Measurements from ENCODE around the gene SSRP1. TPM values are rescaled to one million over a fixed set of nuclear protein-coding genes. Genes with fewer than 3 reads are reported as not detected.
"Not testable (repeated sequence)": the region's sequence is repeated elsewhere in the genome, so short reads cannot be mapped to it uniquely, and the experiment has no call there.

The SSRP1 gene
- total RNA-seq, 1 donor from 2014 or later = 186 TPM

GRCh38 chr11:57297221-57297620 lies 38.5 kb downstream of the SSRP1 start:
- no peak for DNase-seq (ENCODE audit: low spot score)
- H3K9me3 ChIP-seq (ENCODE audit: low read depth) = no peaks in the 10 kb centered on the region
- peaks cover 7% of the 10 kb centered on the region for H3K27me3 Mint-ChIP-seq (ENCODE audit: insufficient read depth, low read depth)
- peaks cover 56% of the 10 kb centered on the region for H3K36me3 Mint-ChIP-seq
- H3K79me2 ChIP-seq (ENCODE audit: low read depth) = no peaks in the 10 kb centered on the region
- no peak overlapping the region for H3K4me2 ChIP-seq
- no peak overlapping the region for H2AFZ ChIP-seq (replicated peaks)
- H4K20me1 ChIP-seq (ENCODE audit: low read depth) = no peaks in the 10 kb centered on the region
- H3K4me1 Mint-ChIP-seq = no peaks in the 10 kb centered on the region
- TF ChIP-seq EZH2phosphoT487 (IDR thresholded peaks at IDR 0.05) (no peak), CTCF (IDR thresholded peaks at IDR 0.05) (no peak), EZH2 (IDR thresholded peaks at IDR 0.05) (no peak)
- H3K4me3 ChIP-seq = no peak overlapping the region
- no peak overlapping the region for H3K9ac ChIP-seq
- no peaks in the 10 kb centered on the region for H3K27me3 ChIP-seq
- H3K27ac Mint-ChIP-seq = no peak overlapping the region
- H3K27ac ChIP-seq = no peak overlapping the region
- peaks cover 3% of the 10 kb centered on the region for H3F3A ChIP-seq (ENCODE audit: low read depth)
- peaks cover 7% of the 10 kb centered on the region for H3K4me1 ChIP-seq
- H3K36me3 ChIP-seq = peaks cover 7% of the 10 kb centered on the region
- peaks cover 14% of the 10 kb centered on the region for H3K9me3 Mint-ChIP-seq
- no peak overlapping the region for H3K4me3 Mint-ChIP-seq

DNA sequence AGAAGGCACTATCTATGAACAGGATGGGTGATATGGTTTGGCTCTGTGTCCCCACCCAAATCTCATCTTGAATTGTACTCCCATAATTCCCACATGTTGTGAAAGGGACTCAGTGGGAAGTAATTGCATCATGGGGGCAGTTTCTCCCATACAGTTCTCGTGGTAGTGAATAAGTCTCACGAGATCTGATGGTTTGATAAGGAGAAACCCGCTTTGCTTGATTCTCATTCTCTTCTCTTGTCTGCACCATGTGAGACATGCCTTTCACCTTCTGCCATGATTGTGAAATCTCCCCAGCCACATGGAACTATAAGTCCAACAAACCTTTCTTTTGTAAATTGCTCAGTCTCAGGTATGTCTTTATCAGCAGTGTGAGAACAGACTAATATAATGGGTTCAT lies 39.5 kb downstream of the SSRP1 start:
- H3K27ac Mint-ChIP-seq = not testable (repeated sequence)

GRCh38 chr11:57294225-57295131 lies 41.2 kb downstream of the SSRP1 start:
- DNase-seq (ENCODE audit: low spot score) = peak; percentile 39
- H3K27ac Mint-ChIP-seq = no peak overlapping the region

More for the DNA sequence above, 39.5 kb downstream of the SSRP1 start:
- not testable (repeated sequence) for H3K4me1 ChIP-seq; H3K79me2 ChIP-seq (ENCODE audit: low read depth); H4K20me1 ChIP-seq (ENCODE audit: low read depth); H3K4me3 Mint-ChIP-seq; H3K27me3 ChIP-seq; H2AFZ ChIP-seq (replicated peaks); H3K9ac ChIP-seq; H3K36me3 ChIP-seq; H3K4me1 Mint-ChIP-seq; H3K27ac ChIP-seq; H3K4me3 ChIP-seq; H3K4me2 ChIP-seq; H3F3A ChIP-seq (ENCODE audit: low read depth); H3K9me3 ChIP-seq (ENCODE audit: low read depth); DNase-seq (ENCODE audit: low spot score); H3K27me3 Mint-ChIP-seq (ENCODE audit: insufficient read depth, low read depth)
- H3K9me3 Mint-ChIP-seq = peaks cover 14% of the 10 kb centered on the region
- peaks cover 47% of the 10 kb centered on the region for H3K36me3 Mint-ChIP-seq

More at GRCh38 chr11:57294225-57295131, 41.2 kb downstream of the SSRP1 start:
- no peaks in the 10 kb centered on the region for H4K20me1 ChIP-seq (ENCODE audit: low read depth)
- H3K9me3 Mint-ChIP-seq = peaks cover 10% of the 10 kb centered on the region
- peaks cover 10% of the 10 kb centered on the region for H3K4me1 Mint-ChIP-seq
- peak overlapping the region; percentile 45 for H3K27ac ChIP-seq
- peaks cover 3% of the 10 kb centered on the region for H3K36me3 ChIP-seq
- peaks cover 32% of the 10 kb centered on the region for H3K36me3 Mint-ChIP-seq
- H3K27me3 Mint-ChIP-seq (ENCODE audit: insufficient read depth, low read depth) = peaks cover 3% of the 10 kb centered on the region
- no peak overlapping the region for H3K4me3 Mint-ChIP-seq
- no peak for TF ChIP-seq CTCF (IDR thresholded peaks at IDR 0.05)
- TF ChIP-seq EZH2 (IDR thresholded peaks at IDR 0.05) = no peak
- no peak for TF ChIP-seq EZH2phosphoT487 (IDR thresholded peaks at IDR 0.05)
- H3K9ac ChIP-seq = no peak overlapping the region
- H3K4me1 ChIP-seq = peaks cover 11% of the 10 kb centered on the region
- no peaks in the 10 kb centered on the region for H3K9me3 ChIP-seq (ENCODE audit: low read depth)
- no peaks in the 10 kb centered on the region for H3K79me2 ChIP-seq (ENCODE audit: low read depth)
- H3F3A ChIP-seq (ENCODE audit: low read depth) = peaks cover 6% of the 10 kb centered on the region
- H2AFZ ChIP-seq (replicated peaks) = no peak overlapping the region
- H3K4me2 ChIP-seq = no peak overlapping the region
- H3K4me3 ChIP-seq = no peak overlapping the region
- no peaks in the 10 kb centered on the region for H3K27me3 ChIP-seq
